SK-N-SH (cell line): ENCODE results near the gene CELF4. TPM values are rescaled to one million over a fixed set of nuclear protein-coding genes. Genes with fewer than 3 reads are reported as not detected.

Experiments
- CTCF ChIA-PET: fragments of 300-600, 350-600 bp; formaldehyde crosslinking; extraction: SDS; loops from one replicate; lab custom pipeline; 2021; lab: Yijun Ruan, JAX
- POLR2A ChIA-PET: fragments of 350-600 bp; sonication (Branson Sonifier 250); formaldehyde crosslinking; extraction: SDS; loops from one replicate; lab custom pipeline; 2020; ENCODE audit warnings: antibody characterized with exemption, inconsistent platforms; lab: Yijun Ruan, JAX
- DNase-seq: peaks from one replicate; pipeline ENCODE4 v3.0.0; 2012
- H2AFZ ChIP-seq: fragments of 200-600 bp; sonication (generic); 2 replicates; pipeline ENCODE4 v1.8.1; 2016; ENCODE audit warnings: antibody characterized with exemption, mild to moderate bottlenecking, low read depth
- H3F3A ChIP-seq: fragments of 200-600 bp; sonication (generic); replicated peaks from 2 replicates; pipeline ENCODE3; 2016; ENCODE audit warnings: antibody characterized with exemption, mild to moderate bottlenecking; ENCODE audit not compliant: insufficient read depth
- H3K27ac ChIP-seq, 2 experiments: fragments of 200-500 bp in 1 of 2; fragments of 200-600 bp in 1 of 2; sonication (Bioruptor generic) in 1 of 2; sonication (generic), shearing (Covaris generic) in 1 of 2; 2 replicates each; pipeline versions ENCODE4 v1.5.1 to v1.6.1; 2014 to 2016; ENCODE audit warnings: low read depth in 2 of 2, inconsistent platforms in 1 of 2, low read length in 1 of 2, mild to moderate bottlenecking in 1 of 2, mixed read lengths in 1 of 2
- H3K27me3 ChIP-seq: fragments of 200-600 bp; sonication (generic), shearing (Covaris generic); 2 replicates; pipeline ENCODE4 v1.6.1; 2016; ENCODE audit warnings: mixed run types; ENCODE audit not compliant: insufficient read depth
- H3K36me3 ChIP-seq, 2 experiments: fragments of 200-500 bp in 1 of 2; fragments of 200-600 bp in 1 of 2; sonication (Bioruptor generic) in 1 of 2; sonication (generic) in 1 of 2; replicated peaks in 1 of 2; 2 replicates each; pipeline versions ENCODE3 to v1.5.1; 2014 to 2016; ENCODE audit warnings: low read length in 1 of 2, mild to moderate bottlenecking in 1 of 2; ENCODE audit not compliant: insufficient read depth in 2 of 2, control insufficient read depth in 1 of 2
- H3K4me1 ChIP-seq, 2 experiments: fragments of 200-500 bp in 1 of 2; fragments of 200-600 bp in 1 of 2; sonication (Bioruptor generic) in 1 of 2; sonication (generic), shearing (Covaris generic) in 1 of 2; 2 replicates each; pipeline versions ENCODE4 v1.5.1 to v1.6.1; 2014 to 2016; ENCODE audit warnings: low read depth in 1 of 2, low read length in 1 of 2, mixed run types in 1 of 2; ENCODE audit not compliant: insufficient read depth in 2 of 2, control insufficient read depth in 1 of 2
- H3K4me2 ChIP-seq: fragments of 200-600 bp; sonication (generic), shearing (Covaris generic); 2 replicates; pipeline ENCODE4 v1.6.1; 2017; ENCODE audit warnings: mixed run types
- H3K4me3 ChIP-seq, 2 experiments: fragments of 200-500 bp in 1 of 2; fragments of 200-600 bp in 1 of 2; sonication (Bioruptor generic) in 1 of 2; sonication (generic), shearing (Covaris generic) in 1 of 2; 2 replicates each; pipeline versions ENCODE4 v1.5.1 to v1.8.1; 2014 to 2016; ENCODE audit warnings: low read depth in 2 of 2, inconsistent platforms in 1 of 2, low read length in 1 of 2, mild to moderate bottlenecking in 1 of 2, mixed read lengths in 1 of 2, moderate library complexity in 1 of 2
- H3K79me2 ChIP-seq: fragments of 200-600 bp; sonication (generic); 2 replicates; pipeline ENCODE4 v1.8.1; 2017; ENCODE audit warnings: mild to moderate bottlenecking; ENCODE audit not compliant: insufficient read depth
- H3K9ac ChIP-seq: fragments of 200-600 bp; sonication (generic); 2 replicates; pipeline ENCODE4 v1.6.1; 2017; ENCODE audit warnings: mixed run types
- H3K9me2 ChIP-seq: fragments of 200-600 bp; sonication (generic); 2 replicates; pipeline ENCODE4 v1.6.1; 2017; ENCODE audit warnings: mixed run types
- H3K9me3 ChIP-seq: fragments of 200-600 bp; sonication (generic); 2 replicates; pipeline ENCODE4 v1.6.1; 2017; ENCODE audit warnings: mixed run types, mild to moderate bottlenecking, moderate library complexity
- H4K20me1 ChIP-seq: fragments of 200-600 bp; sonication (generic); 2 replicates; pipeline ENCODE4 v1.6.1; 2017; ENCODE audit warnings: mild to moderate bottlenecking, mixed run types; ENCODE audit not compliant: insufficient read depth
- CHD2 ChIP-seq: fragments of 150-350 bp; IDR thresholded peaks from 2 replicates; pipeline ENCODE4 v1.6.1; 2018; ENCODE audit warnings: low read length; ENCODE audit not compliant: partially characterized antibody
- EZH2phosphoT487 ChIP-seq: fragments of 200-600 bp; sonication (generic); IDR thresholded peaks from 2 replicates; pipeline ENCODE4 v1.6.1; 2017; ENCODE audit warnings: low read depth, mixed run types, mild to moderate bottlenecking, antibody characterized with exemption, moderate library complexity, borderline replicate concordance
- FOXJ3 ChIP-seq: sonication (generic); formaldehyde crosslinking; IDR thresholded peaks from 2 replicates; pipeline ENCODE4 v1.5.1; 2020; ENCODE audit warnings: mild to moderate bottlenecking, missing genetic modification reagents
- JUND ChIP-seq: IDR thresholded peaks from 2 replicates; pipeline ENCODE4 v1.4.0; 2012
- NFIC ChIP-seq: IDR thresholded peaks from 2 replicates; pipeline ENCODE4 v1.4.0; 2012; ENCODE audit warnings: borderline replicate concordance
- SMC3 ChIP-seq: IDR thresholded peaks from 2 replicates; pipeline ENCODE4 v1.6.1; 2012; ENCODE audit warnings: low read depth, low read length, improper control_type of control experiment
- TCF12 ChIP-seq: IDR thresholded peaks from 2 replicates; pipeline ENCODE4 v1.4.0; 2012
- TEAD4 ChIP-seq: IDR thresholded peaks from 2 replicates; pipeline ENCODE4 v1.4.0; 2012; ENCODE audit warnings: mild to moderate bottlenecking, borderline replicate concordance; ENCODE audit not compliant: insufficient read depth
- USF1 ChIP-seq: IDR thresholded peaks from 2 replicates; pipeline ENCODE4 v1.4.0; 2012; ENCODE audit warnings: low read depth, borderline replicate concordance
- YY1 ChIP-seq: IDR thresholded peaks from 2 replicates; pipeline ENCODE4 v1.4.0; 2012; ENCODE audit warnings: low read depth, mild to moderate bottlenecking
- WGBS: methylation state at CpG from one replicate; pipeline ENCODE4 v1.1.6; 2017; ENCODE audit warnings: low lambda C conversion rate; 5-methylcytosine and 5-hydroxymethylcytosine counted together
- polyA plus RNA-seq, 3 experiments: library from polyadenylated mRNA; depleted of rRNA; stranded (reverse); fragments of >200 nt; gene quantifications; 2 replicates each; pipeline ENCODE4 v1.2.3, GENCODE V29; 2012
- TF ChIP-seq, protein P1 (sequence below): fragments of 150-350 bp; IDR thresholded peaks from 2 replicates; pipeline ENCODE4 v1.6.1; 2017; ENCODE audit warnings: antibody characterized with exemption, low read length, low read depth, borderline replicate concordance
- TF ChIP-seq, protein P2 (sequence below): IDR thresholded peaks from 2 replicates; pipeline ENCODE4; 2012
- TF ChIP-seq, protein P3 (sequence below): fragments of 150-350 bp; IDR thresholded peaks from 2 replicates; pipeline ENCODE4 v1.6.1; 2016; ENCODE audit warnings: mild to moderate bottlenecking, low read depth, low read length
- TF ChIP-seq, protein P4 (sequence below): fragments of 200-600 bp; sonication (generic); IDR thresholded peaks from 2 replicates; pipeline ENCODE4 v1.6.1; 2017; ENCODE audit warnings: antibody characterized with exemption, mild to moderate bottlenecking, moderate library complexity

CELF4 gene
- polyA plus RNA-seq, 1 of the 3 experiments (the other 2 are of a cell fraction): 0.26 TPM

- TF ChIP-seq TEAD4 (no peak), NFIC (no peak), CHD2 (no peak)
- TF ChIP-seq, protein P1, sequence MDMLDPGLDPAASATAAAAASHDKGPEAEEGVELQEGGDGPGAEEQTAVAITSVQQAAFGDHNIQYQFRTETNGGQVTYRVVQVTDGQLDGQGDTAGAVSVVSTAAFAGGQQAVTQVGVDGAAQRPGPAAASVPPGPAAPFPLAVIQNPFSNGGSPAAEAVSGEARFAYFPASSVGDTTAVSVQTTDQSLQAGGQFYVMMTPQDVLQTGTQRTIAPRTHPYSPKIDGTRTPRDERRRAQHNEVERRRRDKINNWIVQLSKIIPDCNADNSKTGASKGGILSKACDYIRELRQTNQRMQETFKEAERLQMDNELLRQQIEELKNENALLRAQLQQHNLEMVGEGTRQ: no peak
Measured at GRCh38 chr18:37397814-37398213, 167.8 kb downstream of the CELF4 start (continued).

DNA sequence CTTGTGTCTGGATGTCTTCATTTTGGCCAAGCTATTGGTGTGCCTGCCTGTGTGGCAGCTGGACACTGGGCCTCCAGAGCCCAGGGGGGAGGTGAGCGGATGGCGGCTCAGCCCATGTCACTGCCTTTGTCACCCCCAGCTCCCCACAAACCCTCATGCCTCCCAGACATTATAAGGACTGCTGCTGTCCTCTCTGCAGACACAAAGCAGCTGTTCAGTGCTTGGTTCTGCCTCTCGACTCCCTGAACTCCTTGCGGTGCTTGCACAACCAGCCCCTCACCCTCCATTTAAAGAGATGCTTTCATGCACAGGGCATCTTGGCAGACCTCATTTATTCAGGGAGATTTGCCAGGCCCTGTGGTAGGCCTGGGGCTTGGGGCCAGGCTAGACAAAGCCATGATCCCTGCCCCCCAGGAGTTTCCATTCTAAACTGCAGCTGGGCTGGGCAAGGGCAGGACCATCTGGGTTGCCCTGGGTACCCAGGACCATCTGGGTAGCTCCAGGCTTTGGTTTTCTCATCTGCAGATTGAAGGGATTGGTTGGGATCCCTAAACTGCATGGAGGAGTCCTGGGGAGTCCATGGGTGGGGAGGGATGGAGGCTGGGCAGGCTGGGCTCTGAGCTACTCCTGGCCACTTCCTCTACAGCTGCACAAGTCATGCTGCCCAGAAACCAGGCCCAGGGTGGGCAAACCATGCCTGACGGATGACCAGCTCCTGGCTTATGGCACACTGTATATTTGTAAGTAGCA lies 168.5 kb downstream of the CELF4 start:
- H4K20me1 ChIP-seq: no peaks in the 10 kb centered on the region
- ChIA-PET POLR2A (interaction anchor here (2.1 kb wide), 1 partner anchor 33 kb away, joined by 6 read pairs; no protein-coding TSS in a partner anchor), CTCF (interaction anchor here (1.0 to 1.7 kb wide), 4 partner anchors 9 to 54 kb away, joined by 3 to 5 read pairs (median 4); no protein-coding TSS in a partner anchor)
- no peaks in the 10 kb centered on the region for H3K9me2 ChIP-seq
- no peak overlapping the region; a peak in 1 of 4 replicates for H3K27ac ChIP-seq
- peaks cover 0 to 46% of the 10 kb centered on the region in 2 experiments; a peak in 1 of 4 replicates for H3K4me1 ChIP-seq
- TF ChIP-seq, protein P2, sequence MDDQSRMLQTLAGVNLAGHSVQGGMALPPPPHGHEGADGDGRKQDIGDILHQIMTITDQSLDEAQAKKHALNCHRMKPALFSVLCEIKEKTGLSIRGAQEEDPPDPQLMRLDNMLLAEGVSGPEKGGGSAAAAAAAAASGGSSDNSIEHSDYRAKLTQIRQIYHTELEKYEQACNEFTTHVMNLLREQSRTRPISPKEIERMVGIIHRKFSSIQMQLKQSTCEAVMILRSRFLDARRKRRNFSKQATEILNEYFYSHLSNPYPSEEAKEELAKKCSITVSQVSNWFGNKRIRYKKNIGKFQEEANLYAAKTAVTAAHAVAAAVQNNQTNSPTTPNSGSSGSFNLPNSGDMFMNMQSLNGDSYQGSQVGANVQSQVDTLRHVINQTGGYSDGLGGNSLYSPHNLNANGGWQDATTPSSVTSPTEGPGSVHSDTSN: no peak
- TF ChIP-seq FOXJ3 (no peak), YY1 (no peak), CHD2 (no peak), JUND (no peak), SMC3 (no peak)
- TF ChIP-seq, protein P3, sequence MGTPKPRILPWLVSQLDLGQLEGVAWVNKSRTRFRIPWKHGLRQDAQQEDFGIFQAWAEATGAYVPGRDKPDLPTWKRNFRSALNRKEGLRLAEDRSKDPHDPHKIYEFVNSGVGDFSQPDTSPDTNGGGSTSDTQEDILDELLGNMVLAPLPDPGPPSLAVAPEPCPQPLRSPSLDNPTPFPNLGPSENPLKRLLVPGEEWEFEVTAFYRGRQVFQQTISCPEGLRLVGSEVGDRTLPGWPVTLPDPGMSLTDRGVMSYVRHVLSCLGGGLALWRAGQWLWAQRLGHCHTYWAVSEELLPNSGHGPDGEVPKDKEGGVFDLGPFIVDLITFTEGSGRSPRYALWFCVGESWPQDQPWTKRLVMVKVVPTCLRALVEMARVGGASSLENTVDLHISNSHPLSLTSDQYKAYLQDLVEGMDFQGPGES: no peak
- 56% methylated on average over 4 of the region's 5 CpGs for WGBS
- H3K27me3 ChIP-seq: no peaks in the 10 kb centered on the region
- H3F3A ChIP-seq: no peaks in the 10 kb centered on the region
- no peaks in the 10 kb centered on the region for H3K9me3 ChIP-seq
- H3K36me3 ChIP-seq: no peaks in the 10 kb centered on the region
- H3K79me2 ChIP-seq: no peaks in the 10 kb centered on the region
- H3K9ac ChIP-seq: no peak overlapping the region
- H3K4me3 ChIP-seq: no peak overlapping the region
- H3K4me2 ChIP-seq: no peak overlapping the region
- H2AFZ ChIP-seq: no peak overlapping the region
- no peak for DNase-seq

GRCh38 chr18:37395631-37396030 lies 170.0 kb downstream of the CELF4 start:
- H3K36me3 ChIP-seq: no peaks in the 10 kb centered on the region
- WGBS: 57% methylated on average over 2 of the region's 4 CpGs
- CTCF ChIA-PET: interaction anchor here (1.1 kb wide), 1 partner anchor 142 kb away, joined by 3 read pairs; no protein-coding TSS in a partner anchor

More at GRCh38 chr18:37395631-37396030, 170.0 kb downstream of the CELF4 start:
- H3F3A ChIP-seq: no peaks in the 10 kb centered on the region
- POLR2A ChIA-PET: no interaction called here
- TF ChIP-seq TCF12 (no peak), EZH2phosphoT487 (no peak), USF1 (no peak), FOXJ3 (no peak)
- TF ChIP-seq, protein P4, sequence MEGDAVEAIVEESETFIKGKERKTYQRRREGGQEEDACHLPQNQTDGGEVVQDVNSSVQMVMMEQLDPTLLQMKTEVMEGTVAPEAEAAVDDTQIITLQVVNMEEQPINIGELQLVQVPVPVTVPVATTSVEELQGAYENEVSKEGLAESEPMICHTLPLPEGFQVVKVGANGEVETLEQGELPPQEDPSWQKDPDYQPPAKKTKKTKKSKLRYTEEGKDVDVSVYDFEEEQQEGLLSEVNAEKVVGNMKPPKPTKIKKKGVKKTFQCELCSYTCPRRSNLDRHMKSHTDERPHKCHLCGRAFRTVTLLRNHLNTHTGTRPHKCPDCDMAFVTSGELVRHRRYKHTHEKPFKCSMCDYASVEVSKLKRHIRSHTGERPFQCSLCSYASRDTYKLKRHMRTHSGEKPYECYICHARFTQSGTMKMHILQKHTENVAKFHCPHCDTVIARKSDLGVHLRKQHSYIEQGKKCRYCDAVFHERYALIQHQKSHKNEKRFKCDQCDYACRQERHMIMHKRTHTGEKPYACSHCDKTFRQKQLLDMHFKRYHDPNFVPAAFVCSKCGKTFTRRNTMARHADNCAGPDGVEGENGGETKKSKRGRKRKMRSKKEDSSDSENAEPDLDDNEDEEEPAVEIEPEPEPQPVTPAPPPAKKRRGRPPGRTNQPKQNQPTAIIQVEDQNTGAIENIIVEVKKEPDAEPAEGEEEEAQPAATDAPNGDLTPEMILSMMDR: no peak
- H3K27ac ChIP-seq: peak overlapping the region in 1 of 2 experiments; percentile 96; a peak in 2 of 4 replicates
- H3K4me2 ChIP-seq: no peak overlapping the region
- no peaks in the 10 kb centered on the region for H3K9me2 ChIP-seq
- peaks cover 0 to 59% of the 10 kb centered on the region in 2 experiments; a peak in 1 of 4 replicates for H3K4me1 ChIP-seq
- no peak overlapping the region for H2AFZ ChIP-seq
- H3K9me3 ChIP-seq: no peaks in the 10 kb centered on the region
- no peaks in the 10 kb centered on the region for H3K27me3 ChIP-seq
- no peak overlapping the region for H3K4me3 ChIP-seq
- no peaks in the 10 kb centered on the region for H3K79me2 ChIP-seq
- no peak overlapping the region for H3K9ac ChIP-seq
- H4K20me1 ChIP-seq: no peaks in the 10 kb centered on the region
- DNase-seq: no peak
